ENCODE measurements around the gene GABBR2. TPM values are rescaled to one million over a fixed set of nuclear protein-coding genes. Genes with fewer than 3 reads are reported as not detected.

Gene GABBR2
- total and polyA plus RNA-seq, 2 donors = 0.14 TPM

DNA sequence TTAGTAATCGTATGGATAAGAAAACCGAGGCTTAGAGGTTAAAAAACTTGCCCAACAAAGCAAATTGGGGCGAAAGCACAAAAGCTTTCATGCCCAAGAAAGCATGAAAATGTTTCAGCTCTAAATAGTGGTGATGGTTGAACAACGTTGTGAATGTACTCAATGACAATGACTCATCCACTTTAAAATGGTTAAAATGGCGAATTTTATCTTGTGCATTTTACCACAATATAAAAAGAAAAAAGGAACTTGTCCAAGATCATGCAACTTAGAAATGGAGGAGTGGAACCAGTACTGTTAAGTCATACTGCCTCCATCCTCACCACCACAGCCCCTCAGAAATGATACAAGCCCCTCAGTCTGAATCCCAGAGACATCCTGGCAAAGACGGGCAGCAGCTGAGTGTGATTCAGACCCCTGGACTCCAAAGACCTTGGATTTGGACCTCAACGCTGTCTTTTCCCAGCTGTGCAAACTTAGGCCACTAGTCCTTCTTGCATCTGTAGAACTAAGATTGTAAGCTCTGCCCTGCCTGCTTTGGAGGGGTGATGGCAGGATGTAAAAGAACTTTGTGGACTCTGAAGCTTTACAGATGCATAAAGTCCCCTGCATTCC, 158.4 kb downstream of the GABBR2 start:
- Histone ChIP-seq H3K9me3 (ENCODE audit: control insufficient read depth in 2 of 2, insufficient read depth in 1 of 2, low read length in 1 of 2) (no peaks in the 10 kb centered on the region), H3K27ac (ENCODE audit: low read depth in 1 of 2, low read length in 1 of 2) (no peak overlapping the region), H3K4me1 (ENCODE audit: control insufficient read depth in 2 of 2, insufficient read depth in 2 of 2, low read length in 2 of 2) (no peaks in the 10 kb centered on the region), H3K4me3 (ENCODE audit: low read length in 2 of 2) (no peak overlapping the region), H3K36me3 (ENCODE audit: control insufficient read depth in 2 of 2, insufficient read depth in 2 of 2, low read length in 1 of 2) (no peaks in the 10 kb centered on the region), H3K27me3 (ENCODE audit: control insufficient read depth in 2 of 2, insufficient read depth in 1 of 2, low read length in 1 of 2) (no peaks in the 10 kb centered on the region)
- no peak for DNase-seq (ENCODE audit: low read depth in 6 of 9, low spot score in 9 of 9)
- WGBS = 71% methylated on average over 7 of the region's 7 CpGs

DNA sequence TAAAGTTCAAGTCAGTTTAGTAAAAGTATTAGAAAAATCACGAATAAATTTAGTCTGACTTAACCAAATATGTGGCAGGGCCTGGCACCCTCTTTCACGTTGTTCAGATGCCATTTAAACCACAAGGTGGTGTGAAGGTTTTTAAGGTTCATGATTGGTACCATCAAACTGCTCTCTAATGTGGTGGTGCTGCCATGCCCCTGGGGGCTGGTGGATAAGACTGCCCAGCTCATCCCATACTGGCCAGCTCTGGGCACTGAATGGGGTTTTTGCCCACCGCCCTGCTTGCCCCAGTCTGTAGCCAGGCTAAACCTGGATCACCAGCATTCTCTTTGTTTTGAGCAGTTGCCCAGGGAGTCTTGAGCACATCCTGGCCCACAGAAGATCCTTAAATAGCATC, 159.3 kb downstream of the GABBR2 start:
- Histone ChIP-seq H3K27me3 (ENCODE audit: control insufficient read depth in 2 of 2, insufficient read depth in 1 of 2, low read length in 1 of 2) (no peaks in the 10 kb centered on the region), H3K27ac (ENCODE audit: low read depth in 1 of 2, low read length in 1 of 2) (no peak overlapping the region), H3K9me3 (ENCODE audit: control insufficient read depth in 2 of 2, insufficient read depth in 1 of 2, low read length in 1 of 2) (no peaks in the 10 kb centered on the region), H3K36me3 (ENCODE audit: control insufficient read depth in 2 of 2, insufficient read depth in 2 of 2, low read length in 1 of 2) (no peaks in the 10 kb centered on the region), H3K4me3 (ENCODE audit: low read length in 2 of 2) (no peak overlapping the region), H3K4me1 (ENCODE audit: control insufficient read depth in 2 of 2, insufficient read depth in 2 of 2, low read length in 2 of 2) (no peaks in the 10 kb centered on the region)
- DNase-seq (ENCODE audit: low read depth in 6 of 9, low spot score in 9 of 9) = no peak
- 90% methylated on average over 3 of the region's 3 CpGs for WGBS

GRCh38 chr9:98547606-98548005, 161.1 kb downstream of the GABBR2 start:
- Histone ChIP-seq H3K4me1 (ENCODE audit: control insufficient read depth in 2 of 2, insufficient read depth in 2 of 2, low read length in 2 of 2) (no peaks in the 10 kb centered on the region), H3K27me3 (ENCODE audit: control insufficient read depth in 2 of 2, insufficient read depth in 1 of 2, low read length in 1 of 2) (no peaks in the 10 kb centered on the region), H3K36me3 (ENCODE audit: control insufficient read depth in 2 of 2, insufficient read depth in 2 of 2, low read length in 1 of 2) (no peaks in the 10 kb centered on the region), H3K9me3 (ENCODE audit: control insufficient read depth in 2 of 2, insufficient read depth in 1 of 2, low read length in 1 of 2) (no peaks in the 10 kb centered on the region), H3K27ac (ENCODE audit: low read depth in 1 of 2, low read length in 1 of 2) (no peak overlapping the region), H3K4me3 (ENCODE audit: low read length in 2 of 2) (no peak overlapping the region)
- 93% methylated on average over 2 of the region's 2 CpGs for WGBS
- no peak for DNase-seq (ENCODE audit: low read depth in 6 of 9, low spot score in 9 of 9)

- Histone ChIP-seq H3K4me1 (ENCODE audit: control insufficient read depth in 2 of 2, insufficient read depth in 2 of 2, low read length in 2 of 2) (no peaks in the 10 kb centered on the region), H3K9me3 (ENCODE audit: control insufficient read depth in 2 of 2, insufficient read depth in 1 of 2, low read length in 1 of 2) (no peaks in the 10 kb centered on the region), H3K4me3 (ENCODE audit: low read length in 2 of 2) (no peak overlapping the region), H3K27ac (ENCODE audit: low read depth in 1 of 2, low read length in 1 of 2) (no peak overlapping the region), H3K36me3 (ENCODE audit: control insufficient read depth in 2 of 2, insufficient read depth in 2 of 2, low read length in 1 of 2) (no peaks in the 10 kb centered on the region), H3K27me3 (ENCODE audit: control insufficient read depth in 2 of 2, insufficient read depth in 1 of 2, low read length in 1 of 2) (no peaks in the 10 kb centered on the region)
- DNase-seq (ENCODE audit: low read depth in 6 of 9, low spot score in 9 of 9) = no peak
- WGBS = 93% methylated on average over 4 of the region's 4 CpGs
These were observed 163.7 kb downstream of the GABBR2 start for GRCh38 chr9:98545021-98545420.

- H3K27ac ChIP-seq (ENCODE audit: low read depth in 1 of 2, low read length in 1 of 2) = no peak overlapping the region
- no peak overlapping the region for H3K4me3 ChIP-seq (ENCODE audit: low read length in 2 of 2)
- H3K4me1 ChIP-seq (ENCODE audit: control insufficient read depth in 2 of 2, insufficient read depth in 2 of 2, low read length in 2 of 2) = no peaks in the 10 kb centered on the region
- WGBS = 95% methylated on average over 16 of the region's 16 CpGs
- no peaks in the 10 kb centered on the region for H3K36me3 ChIP-seq (ENCODE audit: control insufficient read depth in 2 of 2, insufficient read depth in 2 of 2, low read length in 1 of 2)
- H3K9me3 ChIP-seq (ENCODE audit: control insufficient read depth in 2 of 2, insufficient read depth in 1 of 2, low read length in 1 of 2) = no peaks in the 10 kb centered on the region
- H3K27me3 ChIP-seq (ENCODE audit: control insufficient read depth in 2 of 2, insufficient read depth in 1 of 2, low read length in 1 of 2) = no peaks in the 10 kb centered on the region
- DNase-seq (ENCODE audit: low read depth in 6 of 9, low spot score in 9 of 9) = no peak
These were observed 167.0 kb downstream of the GABBR2 start for GRCh38 chr9:98541684-98542230.

GRCh38 chr9:98540476-98540875, 168.3 kb downstream of the GABBR2 start:
- H3K36me3 ChIP-seq (ENCODE audit: control insufficient read depth in 2 of 2, insufficient read depth in 2 of 2, low read length in 1 of 2) = no peaks in the 10 kb centered on the region
- 96% methylated on average over 4 of the region's 4 CpGs for WGBS

DNA sequence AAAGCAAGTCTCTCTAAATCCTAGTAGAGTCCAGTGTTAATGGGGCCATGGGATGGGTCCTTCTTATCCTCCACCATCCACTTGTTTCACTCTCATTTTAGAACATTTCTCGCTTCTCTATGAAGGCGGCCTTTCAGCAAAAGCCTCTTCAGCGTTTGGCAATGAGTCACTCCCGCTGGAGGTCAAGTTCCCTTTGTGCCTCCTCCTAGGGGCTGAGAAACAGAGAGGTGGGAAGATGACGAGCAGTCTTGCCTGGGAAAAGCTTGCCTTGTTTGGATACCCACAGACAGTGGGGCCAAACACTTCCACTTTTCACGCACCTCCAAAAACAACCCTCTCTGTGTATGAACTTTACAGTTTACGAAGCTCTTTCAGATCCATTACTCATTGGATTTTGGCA, 168.8 kb downstream of the GABBR2 start:
- DNase-seq (ENCODE audit: low read depth in 6 of 9, low spot score in 9 of 9) = no peak
- Histone ChIP-seq H3K4me1 (ENCODE audit: control insufficient read depth in 2 of 2, insufficient read depth in 2 of 2, low read length in 2 of 2) (no peaks in the 10 kb centered on the region), H3K27ac (ENCODE audit: low read depth in 1 of 2, low read length in 1 of 2) (no peak overlapping the region), H3K9me3 (ENCODE audit: control insufficient read depth in 2 of 2, insufficient read depth in 1 of 2, low read length in 1 of 2) (no peaks in the 10 kb centered on the region), H3K36me3 (ENCODE audit: control insufficient read depth in 2 of 2, insufficient read depth in 2 of 2, low read length in 1 of 2) (no peaks in the 10 kb centered on the region), H3K27me3 (ENCODE audit: control insufficient read depth in 2 of 2, insufficient read depth in 1 of 2, low read length in 1 of 2) (no peaks in the 10 kb centered on the region), H3K4me3 (ENCODE audit: low read length in 2 of 2) (no peak overlapping the region)
- 94% methylated on average over 7 of the region's 7 CpGs for WGBS

More at GRCh38 chr9:98540476-98540875, 168.3 kb downstream of the GABBR2 start:
- Histone ChIP-seq H3K27me3 (ENCODE audit: control insufficient read depth in 2 of 2, insufficient read depth in 1 of 2, low read length in 1 of 2) (no peaks in the 10 kb centered on the region), H3K27ac (ENCODE audit: low read depth in 1 of 2, low read length in 1 of 2) (no peak overlapping the region), H3K4me1 (ENCODE audit: control insufficient read depth in 2 of 2, insufficient read depth in 2 of 2, low read length in 2 of 2) (no peaks in the 10 kb centered on the region), H3K4me3 (ENCODE audit: low read length in 2 of 2) (no peak overlapping the region), H3K9me3 (ENCODE audit: control insufficient read depth in 2 of 2, insufficient read depth in 1 of 2, low read length in 1 of 2) (no peaks in the 10 kb centered on the region)
- no peak for DNase-seq (ENCODE audit: low read depth in 6 of 9, low spot score in 9 of 9)

DNA sequence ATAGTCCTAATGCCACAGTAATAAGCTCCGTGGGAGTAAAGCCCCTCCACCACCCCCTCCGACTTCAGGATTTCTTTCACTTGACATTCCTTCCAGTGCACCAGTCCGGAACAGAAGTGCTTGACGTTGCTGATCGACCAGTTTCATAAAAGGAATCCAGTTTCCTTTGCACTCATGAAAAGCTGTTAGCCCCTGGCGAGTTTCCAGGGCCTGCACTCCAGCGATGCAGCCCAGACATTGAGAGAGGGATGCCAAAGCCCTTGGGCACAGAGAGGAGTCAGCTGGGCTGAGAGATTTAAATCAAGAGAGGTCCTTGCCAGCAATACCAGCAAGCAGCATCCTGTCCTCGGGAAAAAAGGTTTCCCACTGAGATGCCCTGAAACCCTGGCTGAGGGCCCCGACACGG, 170.1 kb downstream of the GABBR2 start:
- 89% methylated on average over 10 of the region's 10 CpGs for WGBS
- Histone ChIP-seq H3K9me3 (ENCODE audit: control insufficient read depth in 2 of 2, insufficient read depth in 1 of 2, low read length in 1 of 2) (no peaks in the 10 kb centered on the region), H3K27me3 (ENCODE audit: control insufficient read depth in 2 of 2, insufficient read depth in 1 of 2, low read length in 1 of 2) (no peaks in the 10 kb centered on the region), H3K4me1 (ENCODE audit: control insufficient read depth in 2 of 2, insufficient read depth in 2 of 2, low read length in 2 of 2) (no peaks in the 10 kb centered on the region), H3K4me3 (ENCODE audit: low read length in 2 of 2) (no peak overlapping the region), H3K27ac (ENCODE audit: low read depth in 1 of 2, low read length in 1 of 2) (no peak overlapping the region), H3K36me3 (ENCODE audit: control insufficient read depth in 2 of 2, insufficient read depth in 2 of 2, low read length in 1 of 2) (no peaks in the 10 kb centered on the region)
- no peak for DNase-seq (ENCODE audit: low read depth in 6 of 9, low spot score in 9 of 9)

GRCh38 chr9:98538203-98538602, 170.5 kb downstream of the GABBR2 start:
- no peak overlapping the region for H3K4me3 ChIP-seq (ENCODE audit: low read length in 2 of 2)
- H3K9me3 ChIP-seq (ENCODE audit: control insufficient read depth in 2 of 2, insufficient read depth in 1 of 2, low read length in 1 of 2) = no peaks in the 10 kb centered on the region
- H3K36me3 ChIP-seq (ENCODE audit: control insufficient read depth in 2 of 2, insufficient read depth in 2 of 2, low read length in 1 of 2) = no peaks in the 10 kb centered on the region
- H3K4me1 ChIP-seq (ENCODE audit: control insufficient read depth in 2 of 2, insufficient read depth in 2 of 2, low read length in 2 of 2) = no peaks in the 10 kb centered on the region
- no peaks in the 10 kb centered on the region for H3K27me3 ChIP-seq (ENCODE audit: control insufficient read depth in 2 of 2, insufficient read depth in 1 of 2, low read length in 1 of 2)
- DNase-seq (ENCODE audit: low read depth in 6 of 9, low spot score in 9 of 9) = no peak
- WGBS = 96% methylated on average over 1 of the region's 1 CpG
- no peak overlapping the region for H3K27ac ChIP-seq (ENCODE audit: low read depth in 1 of 2, low read length in 1 of 2)
